ENCODE data around the gene CMKLR1.

GRCh38 chr12:108287227-108287626 lies 51.9 kb downstream of the CMKLR1 start:
- TF ChIP-seq CTCF (conservative IDR thresholded peaks at IDR 0.05 in 1 of 2, IDR thresholded peaks at IDR 0.05 in 1 of 2; ENCODE audit: low read depth in 1 of 2, low read length in 2 of 2), result no peak
- no peak for TF ChIP-seq EZH2 (IDR thresholded peaks at IDR 0.05; ENCODE audit: low read length, missing control alignments)

Measured in fibroblast of lung (primary cell).